ENCODE results near the gene PCDHGA5.
"Not testable (repeated sequence)": the region's sequence is repeated elsewhere in the genome, so short reads cannot be mapped to it uniquely, and the experiment has no call there.

DNA sequence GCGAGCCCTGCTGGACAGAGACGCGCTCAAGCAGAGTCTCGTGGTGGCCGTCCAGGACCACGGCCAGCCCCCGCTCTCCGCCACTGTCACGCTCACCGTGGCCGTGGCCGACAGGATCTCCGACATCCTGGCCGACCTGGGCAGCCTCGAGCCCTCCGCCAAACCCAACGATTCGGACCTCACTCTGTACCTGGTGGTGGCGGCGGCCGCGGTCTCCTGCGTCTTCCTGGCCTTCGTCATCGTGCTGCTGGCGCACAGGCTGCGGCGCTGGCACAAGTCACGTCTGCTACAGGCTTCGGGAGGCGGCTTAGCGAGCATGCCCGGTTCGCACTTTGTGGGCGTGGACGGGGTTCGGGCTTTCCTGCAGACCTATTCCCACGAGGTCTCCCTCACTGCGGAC, 31.4 kb upstream of the PCDHGA5 start:
- TF ChIP-seq, protein P1, sequence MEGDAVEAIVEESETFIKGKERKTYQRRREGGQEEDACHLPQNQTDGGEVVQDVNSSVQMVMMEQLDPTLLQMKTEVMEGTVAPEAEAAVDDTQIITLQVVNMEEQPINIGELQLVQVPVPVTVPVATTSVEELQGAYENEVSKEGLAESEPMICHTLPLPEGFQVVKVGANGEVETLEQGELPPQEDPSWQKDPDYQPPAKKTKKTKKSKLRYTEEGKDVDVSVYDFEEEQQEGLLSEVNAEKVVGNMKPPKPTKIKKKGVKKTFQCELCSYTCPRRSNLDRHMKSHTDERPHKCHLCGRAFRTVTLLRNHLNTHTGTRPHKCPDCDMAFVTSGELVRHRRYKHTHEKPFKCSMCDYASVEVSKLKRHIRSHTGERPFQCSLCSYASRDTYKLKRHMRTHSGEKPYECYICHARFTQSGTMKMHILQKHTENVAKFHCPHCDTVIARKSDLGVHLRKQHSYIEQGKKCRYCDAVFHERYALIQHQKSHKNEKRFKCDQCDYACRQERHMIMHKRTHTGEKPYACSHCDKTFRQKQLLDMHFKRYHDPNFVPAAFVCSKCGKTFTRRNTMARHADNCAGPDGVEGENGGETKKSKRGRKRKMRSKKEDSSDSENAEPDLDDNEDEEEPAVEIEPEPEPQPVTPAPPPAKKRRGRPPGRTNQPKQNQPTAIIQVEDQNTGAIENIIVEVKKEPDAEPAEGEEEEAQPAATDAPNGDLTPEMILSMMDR (IDR thresholded peaks at IDR 0.05): not testable (repeated sequence)
- TF ChIP-seq ZFX (IDR thresholded peaks at IDR 0.05; ENCODE audit: borderline replicate concordance): not testable (repeated sequence)

Data from 22Rv1 (cell line).